Measurements from ENCODE around the gene SYNCRIP.

Gene SYNCRIP

GRCh38 chr6:85620308-85620707, 22.4 kb downstream of the SYNCRIP start:
- TF ChIP-seq CTCF (IDR thresholded peaks at IDR 0.05; ENCODE audit: low read depth, low read length, missing control alignments): no peak
- H3K4me3 ChIP-seq (ENCODE audit: low read depth, low read length): no peak overlapping the region
- no peak for DNase-seq (ENCODE audit: low read depth)

- TF ChIP-seq CTCF (IDR thresholded peaks at IDR 0.05; ENCODE audit: low read depth, low read length, missing control alignments): no peak
- no peak for DNase-seq (ENCODE audit: low read depth)
- no peak overlapping the region for H3K4me3 ChIP-seq (ENCODE audit: low read depth, low read length)
Observed at GRCh38 chr6:85614780-85615179, 27.9 kb downstream of the SYNCRIP start.

- DNase-seq (ENCODE audit: low read depth): no peak
- TF ChIP-seq CTCF (IDR thresholded peaks at IDR 0.05; ENCODE audit: low read depth, low read length, missing control alignments): no peak
- no peak overlapping the region for H3K4me3 ChIP-seq (ENCODE audit: low read depth, low read length)
Observed at GRCh38 chr6:85612690-85613474, 29.8 kb downstream of the SYNCRIP start.

GRCh38 chr6:85610182-85610895, 32.3 kb downstream of the SYNCRIP start:
- no peak for DNase-seq (ENCODE audit: low read depth)
- no peak overlapping the region for H3K4me3 ChIP-seq (ENCODE audit: low read depth, low read length)
- no peak for TF ChIP-seq CTCF (IDR thresholded peaks at IDR 0.05; ENCODE audit: low read depth, low read length, missing control alignments)

GRCh38 chr6:85602100-85602499, 40.6 kb downstream of the SYNCRIP start:
- TF ChIP-seq CTCF (IDR thresholded peaks at IDR 0.05; ENCODE audit: low read depth, low read length, missing control alignments): no peak
- DNase-seq (ENCODE audit: low read depth): no peak
- H3K4me3 ChIP-seq (ENCODE audit: low read depth, low read length): no peak overlapping the region

- no peak overlapping the region for H3K4me3 ChIP-seq (ENCODE audit: low read depth, low read length)
- no peak for DNase-seq (ENCODE audit: low read depth)
- TF ChIP-seq CTCF (IDR thresholded peaks at IDR 0.05; ENCODE audit: low read depth, low read length, missing control alignments): no peak
Observed at GRCh38 chr6:85600713-85601313, 41.9 kb downstream of the SYNCRIP start.
